Heart left ventricle (tissue), 16 donors: ENCODE results near the gene MGAT3. TPM values are rescaled to one million over a fixed set of nuclear protein-coding genes. Genes with fewer than 3 reads are reported as not detected.
A peak's percentile ranks its signal among the peaks of the same experiment; 100 is the strongest.

Experiments used
- ATAC-seq, 4 donors: fragments of 200-7000 bp; cut with Tn5 transposase; one replicate each; pipeline ENCODE4 v1.9.1; 2020 to 2022; ENCODE audit warnings: moderate library complexity in 4 of 4, mild to moderate bottlenecking in 3 of 4, moderate number of reproducible peaks in 1 of 4
- DNase-seq, 5 donors: peaks; one replicate each; pipeline ENCODE4 v3.0.0-alpha.2; 2020
- H3K27ac ChIP-seq, 12 donors: fragments of 200-600 bp; sonication (generic) in 4 of 12; one replicate each; pipeline versions ENCODE4 v1.5.0 to v1.8.0; 2016 to 2022; ENCODE audit warnings: mild to moderate bottlenecking in 2 of 12
- H3K27me3 ChIP-seq, 9 donors: fragments of 200-600 bp; sonication (generic) in 2 of 9; one replicate each; pipeline versions ENCODE4 v1.5.1 to v1.8.0; 2016 to 2022; ENCODE audit warnings: mild to moderate bottlenecking in 3 of 9
- H3K36me3 ChIP-seq, 9 donors: fragments of 200-600 bp; sonication (generic) in 2 of 9; one replicate each; pipeline versions ENCODE4 v1.5.0 to v1.8.0; 2018 to 2022; ENCODE audit warnings: mild to moderate bottlenecking in 2 of 9
- H3K4me1 ChIP-seq, 12 donors: fragments of 200-600 bp; sonication (generic) in 4 of 12; one replicate each; pipeline versions ENCODE4 v1.5.0 to v1.8.0; 2016 to 2022; ENCODE audit warnings: mild to moderate bottlenecking in 3 of 12
- H3K4me3 ChIP-seq, 12 donors: fragments of 200-600 bp; sonication (generic) in 4 of 12; one replicate each; pipeline versions ENCODE4 v1.5.0 to v1.8.0; 2017 to 2022; ENCODE audit warnings: mild to moderate bottlenecking in 9 of 12, moderate library complexity in 4 of 12
- H3K9me3 ChIP-seq, 12 donors: fragments of 200-600 bp; sonication (generic) in 4 of 12; one replicate each; pipeline versions ENCODE4 v1.5.0 to v1.8.0; 2016 to 2022; ENCODE audit warnings: mild to moderate bottlenecking in 1 of 12
- POLR2A ChIP-seq, 2 donors: fragments of 450-650 bp; IDR thresholded peaks; one replicate each; pipeline ENCODE4 v1.6.1; 2017; ENCODE audit warnings: antibody characterized with exemption in 2 of 2, mild to moderate bottlenecking in 2 of 2, moderate library complexity in 2 of 2
- WGBS, 4 donors: extraction: QIAGEN DNeasy Blood & Tissue Kit in 2 of 4; methylation state at CpG; one replicate each; pipeline versions ENCODE4 v1.1.5 to v1.1.7; 2013 to 2018; 5-methylcytosine and 5-hydroxymethylcytosine counted together
- intact Hi-C, 10 donors: fragments of 100-400 bp; cut with DNase I; formaldehyde crosslinking; loops; one replicate each; pipeline versions ENCODE4 v1.11.1 to v1.14.2; 2022
- polyA plus RNA-seq, 2 donors: library from polyadenylated mRNA; stranded (reverse); fragments of 200-250 nt; gene quantifications; one replicate each; pipeline ENCODE4 v1.2.3, GENCODE V29; 2013
- total RNA-seq, 9 donors: library from RNA; depleted of rRNA in 2 of 9; stranded (reverse); fragments of >200 nt in 2 of 9; fragmentation: NEBNext Ultra II Directional in 3 of 9; extraction: Animal tissue kit (Norgen Biotek cat#: 25700) in 3 of 9; gene quantifications; one replicate each; pipeline versions ENCODE4 v1.1.0 to v1.2.4, GENCODE V29; 2016 to 2023
- TF ChIP-seq, protein P1 (sequence below), 12 donors: fragments of 200-600 bp; sonication (generic) in 4 of 12; IDR thresholded peaks; one replicate each; pipeline versions ENCODE4 v1.5.0 to v1.8.0; 2018 to 2022; ENCODE audit warnings: antibody characterized with exemption in 12 of 12, mild to moderate bottlenecking in 5 of 12
- donor health status: ischemic (EF 13 %, LVEDD 7.1; RV severe dilation, severe dysfunction).
- donor health status: healthy with polysubstance abuse.
- donor health status: DM: no; HTN: yes; CAD: no.
- donor health status: DM: no; HTN: no; CAD: no.
- donor health status: ischemic (EF 25% LVEDD 6.9; RV normal size, moderate dysfunction).
- donor health status: ischemic (EF 25% LVEDD 5.7; RV mildly dilated, moderate dysfunction).
- donor health status: healthy.
- donor health status: DM: yes; HTN: yes; CAD: no.
- donor health status: ischemic (EF 35%, LVEDD 5.7; RV mildly dilated, moderate dysfunction).
- donor health status: nonischemic (EF 11% LVEDD 7.7; RV severe dilation, severe dysfunction).
- donor health status: DM: yes; HTN: yes; CAD: no.
- donor health status: PGD.
- donor health status: ischemic (EF 29% LVEDD 5.4; RV normal size, mild dysfunction).
- donor health status: nonischemic (EF 23%, LVEDD 6.1; RV moderate dilation, normal function).

MGAT3 gene
- total and polyA plus RNA-seq, 11 donors: 2.2 to 9.9 (median 4.4) TPM

DNA sequence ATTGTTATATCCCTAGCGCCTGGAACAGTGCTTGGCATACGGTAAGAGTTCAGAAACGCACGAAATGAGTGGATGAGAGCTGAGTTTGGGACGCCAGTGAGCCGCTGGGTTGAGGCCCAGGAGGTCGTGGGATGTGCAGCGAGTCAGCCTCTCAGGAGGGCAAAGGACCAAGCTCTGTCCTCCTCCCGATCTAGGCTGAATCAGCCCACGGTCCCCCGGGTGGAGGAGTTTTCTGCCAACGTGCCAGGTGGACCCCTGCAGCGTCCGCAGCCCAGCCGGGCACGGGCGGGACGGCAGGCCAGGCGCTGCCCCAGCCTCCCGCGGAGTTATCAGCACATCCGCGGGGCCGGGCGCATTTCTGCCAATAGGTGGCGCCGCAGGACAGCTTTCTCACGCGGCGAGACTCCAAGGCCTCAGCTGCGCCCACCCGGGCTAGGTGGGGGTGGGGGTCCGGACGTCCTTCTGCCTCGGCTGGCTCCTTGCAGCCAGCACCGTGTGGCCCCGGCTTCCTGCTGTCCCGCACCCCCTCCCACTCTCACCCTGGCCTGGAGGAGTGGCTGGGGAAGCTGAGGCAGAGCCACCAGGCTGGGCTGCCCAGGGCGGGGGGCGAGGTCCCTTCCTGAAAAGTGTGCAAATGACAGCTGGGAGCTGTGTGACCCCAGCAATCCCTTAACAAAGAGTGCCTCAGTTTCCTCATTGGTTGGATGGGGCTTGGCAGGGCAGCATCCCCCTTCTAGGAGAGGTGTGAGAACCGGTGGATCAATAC lies 78.0 kb downstream of the MGAT3 start:
- no peaks in the 10 kb centered on the region for H3K9me3 ChIP-seq
- peak overlapping the region in 1 of 12 donors; percentile 53 for H3K27ac ChIP-seq
- intact Hi-C loops: loop anchor here (1.0 to 10.0 kb wide), 14 partner anchors 192 to 1103 kb away; partner anchors contain the start of genes ADSL (in 9 of the 10) and MRTFA (in 1 of the 10)
- ATAC-seq: peak in 3 of 4 donors; percentile 29 to 33 (median 33)
- no peaks in the 10 kb centered on the region for H3K27me3 ChIP-seq
- H3K4me3 ChIP-seq: peak overlapping the region in 4 of 12 donors; percentile 5 to 28 (median 20)
- H3K36me3 ChIP-seq: peaks cover 0 to 16% (median 6%) of the 10 kb centered on the region in 9 donors
- TF ChIP-seq, protein P1, sequence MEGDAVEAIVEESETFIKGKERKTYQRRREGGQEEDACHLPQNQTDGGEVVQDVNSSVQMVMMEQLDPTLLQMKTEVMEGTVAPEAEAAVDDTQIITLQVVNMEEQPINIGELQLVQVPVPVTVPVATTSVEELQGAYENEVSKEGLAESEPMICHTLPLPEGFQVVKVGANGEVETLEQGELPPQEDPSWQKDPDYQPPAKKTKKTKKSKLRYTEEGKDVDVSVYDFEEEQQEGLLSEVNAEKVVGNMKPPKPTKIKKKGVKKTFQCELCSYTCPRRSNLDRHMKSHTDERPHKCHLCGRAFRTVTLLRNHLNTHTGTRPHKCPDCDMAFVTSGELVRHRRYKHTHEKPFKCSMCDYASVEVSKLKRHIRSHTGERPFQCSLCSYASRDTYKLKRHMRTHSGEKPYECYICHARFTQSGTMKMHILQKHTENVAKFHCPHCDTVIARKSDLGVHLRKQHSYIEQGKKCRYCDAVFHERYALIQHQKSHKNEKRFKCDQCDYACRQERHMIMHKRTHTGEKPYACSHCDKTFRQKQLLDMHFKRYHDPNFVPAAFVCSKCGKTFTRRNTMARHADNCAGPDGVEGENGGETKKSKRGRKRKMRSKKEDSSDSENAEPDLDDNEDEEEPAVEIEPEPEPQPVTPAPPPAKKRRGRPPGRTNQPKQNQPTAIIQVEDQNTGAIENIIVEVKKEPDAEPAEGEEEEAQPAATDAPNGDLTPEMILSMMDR (IDR thresholded peaks at IDR 0.05): peak; percentile 88 to 96 (median 92)
- TF ChIP-seq POLR2A (IDR thresholded peaks at IDR 0.05): no peak
- DNase-seq: peak; percentile 76 to 90 (median 84)
- 7 to 19% (median 9%) methylated on average over 19 to 41 of the region's 41 CpGs for WGBS, 4 donors
- H3K4me1 ChIP-seq: peaks cover 2 to 33% (median 23%) of the 10 kb centered on the region in 12 donors

DNA sequence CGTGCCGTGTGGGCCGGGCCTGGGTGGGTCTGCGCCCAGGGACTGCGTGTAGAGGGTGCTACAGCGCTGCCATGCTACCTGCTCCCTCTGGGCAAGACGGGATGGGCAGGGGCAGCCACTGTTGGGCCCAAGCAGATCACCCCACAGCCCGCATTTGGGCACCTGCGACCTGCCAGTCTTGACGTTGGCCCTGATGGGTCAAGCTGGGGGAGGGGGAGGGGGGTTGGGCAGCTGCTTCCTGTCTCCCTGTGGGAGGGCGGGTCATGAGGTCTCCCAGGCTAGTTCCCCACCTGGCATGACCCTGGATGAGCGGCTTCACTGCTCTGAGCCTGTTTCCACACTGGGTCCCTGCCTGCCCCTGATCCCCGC lies 78.5 kb downstream of the MGAT3 start:
- intact Hi-C loops: loop anchor here in 8 of 10 donors (1.0 to 10.0 kb wide), 9 partner anchors 269 to 809 kb away; partner anchors contain the start of gene ADSL (in 3 of the 8)
- peaks cover 2 to 29% (median 19%) of the 10 kb centered on the region in 12 donors for H3K4me1 ChIP-seq
- no peaks in the 10 kb centered on the region for H3K27me3 ChIP-seq
- 29 to 50% (median 42%) methylated on average over 6 to 13 of the region's 13 CpGs for WGBS, 4 donors
- H3K36me3 ChIP-seq: peaks cover 0 to 10% (median under 1%) of the 10 kb centered on the region in 9 donors
- H3K4me3 ChIP-seq: no peak overlapping the region
- DNase-seq (no peak), ATAC-seq (no peak)
- TF ChIP-seq POLR2A (IDR thresholded peaks at IDR 0.05): no peak
- TF ChIP-seq, protein P1 (IDR thresholded peaks at IDR 0.05): no peak
- H3K27ac ChIP-seq: no peak overlapping the region
- H3K9me3 ChIP-seq: no peaks in the 10 kb centered on the region

DNA sequence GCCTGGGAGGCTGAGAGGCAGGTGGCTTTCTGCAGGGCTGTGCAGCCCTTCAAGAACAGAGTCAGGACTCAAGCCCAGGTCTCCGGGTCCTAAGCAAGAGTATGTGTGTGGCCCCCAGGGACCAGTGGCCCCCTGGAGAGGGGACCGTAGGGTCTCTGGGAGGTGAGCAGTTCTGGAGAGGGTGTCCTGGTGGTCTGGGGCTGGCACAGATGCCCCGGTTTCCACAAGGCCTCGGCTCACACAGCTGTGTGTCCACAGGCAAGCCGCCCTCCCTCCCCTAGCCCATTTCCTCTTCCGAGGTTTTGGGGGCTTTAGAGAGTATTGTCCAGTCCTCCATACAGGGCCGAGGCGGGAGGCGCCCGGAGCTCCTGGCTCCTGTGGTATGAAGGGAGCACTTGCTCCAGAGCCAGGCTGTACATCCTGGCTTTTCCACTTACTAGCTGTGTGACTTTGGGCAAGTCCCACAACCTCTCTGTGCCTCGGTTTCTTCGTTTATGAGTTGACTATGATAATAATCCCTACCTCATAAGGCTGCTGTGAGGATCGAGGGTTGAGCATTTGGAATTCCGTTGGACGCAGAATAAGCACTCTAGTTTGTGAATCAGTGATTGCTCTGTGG lies 79.1 kb downstream of the MGAT3 start:
- no peak for ATAC-seq
- H3K4me1 ChIP-seq: peaks cover 1 to 23% (median 16%) of the 10 kb centered on the region in 12 donors
- no peaks in the 10 kb centered on the region for H3K27me3 ChIP-seq
- no peak for DNase-seq
- WGBS, 4 donors: 77 to 86% (median 83%) methylated on average over 10 to 15 of the region's 15 CpGs
- H3K9me3 ChIP-seq: no peaks in the 10 kb centered on the region
- peaks cover 0 to 6% (median 0%) of the 10 kb centered on the region in 9 donors for H3K36me3 ChIP-seq
- no peak overlapping the region for H3K27ac ChIP-seq
- intact Hi-C loops: loop anchor here in 9 of 10 donors (1.0 to 10.0 kb wide), 10 partner anchors 269 to 809 kb away; partner anchors contain the start of gene ADSL (in 3 of the 9)
- TF ChIP-seq, protein P1 (IDR thresholded peaks at IDR 0.05): no peak
- TF ChIP-seq POLR2A (IDR thresholded peaks at IDR 0.05): no peak
- H3K4me3 ChIP-seq: no peak overlapping the region

DNA sequence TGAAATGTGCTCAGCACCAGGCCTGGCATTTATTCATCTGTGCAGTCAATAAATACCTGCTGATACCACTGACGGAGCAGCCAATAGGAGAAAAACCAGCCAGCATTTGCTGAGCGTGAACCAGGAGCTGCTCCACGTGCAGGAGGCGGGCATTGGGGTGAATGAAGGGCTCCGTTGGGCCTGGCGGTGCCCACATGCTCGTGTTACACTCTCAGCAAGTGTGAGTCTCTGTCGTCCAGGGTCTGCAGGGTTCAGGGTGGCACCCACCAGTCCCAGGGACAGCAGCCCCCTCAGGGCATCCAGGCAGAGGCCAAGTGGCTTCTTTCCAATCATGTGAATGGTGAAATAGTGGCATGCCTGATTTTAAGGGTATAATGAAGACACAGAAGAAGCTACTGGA lies 79.9 kb downstream of the MGAT3 start:
- Histone ChIP-seq H3K4me1 (peaks cover 0 to 16% (median 9%) of the 10 kb centered on the region in 12 donors), H3K4me3 (no peak overlapping the region), H3K9me3 (no peaks in the 10 kb centered on the region), H3K27ac (no peak overlapping the region), H3K27me3 (no peaks in the 10 kb centered on the region), H3K36me3 (no peaks in the 10 kb centered on the region)
- intact Hi-C loops: loop anchor here in 7 of 10 donors (2.0 to 10.0 kb wide), 7 partner anchors 268 to 808 kb away; partner anchors contain the start of gene ADSL (in 3 of the 7)
- WGBS, 4 donors: 66 to 77% (median 68%) methylated on average over 8 of the region's 8 CpGs
- DNase-seq (no peak), ATAC-seq (no peak)
- no peak for TF ChIP-seq POLR2A (IDR thresholded peaks at IDR 0.05)
- TF ChIP-seq, protein P1 (IDR thresholded peaks at IDR 0.05): no peak
